H1 (cell line): ENCODE data around the gene NRXN3. TPM values are rescaled to one million over a fixed set of nuclear protein-coding genes. Genes with fewer than 3 reads are reported as not detected.

Experiments
- CTCF ChIA-PET: fragments of 300-600 bp; sonication (Branson Sonifier 250); formaldehyde crosslinking; loops from one replicate; lab custom pipeline; 2021; ENCODE audit not compliant: partially characterized antibody; lab: Charles Lee
- POLR2A ChIA-PET: fragments of 300-600 bp; sonication (Branson Sonifier 250); formaldehyde crosslinking; loops from one replicate; lab custom pipeline; 2021; ENCODE audit warnings: inconsistent platforms; ENCODE audit not compliant: partially characterized antibody; lab: Charles Lee
- DNase-seq, 2 experiments: peaks; one replicate each; pipeline versions ENCODE4 v3.0.0 to v3.0.0-alpha.2; 2010 to 2022; ENCODE audit warnings: low spot score in 2 of 2, low read depth in 1 of 2, mixed read lengths in 1 of 2
- FAIRE-seq: peaks from 2 replicates; lab custom pipeline; 2011; peaks lifted over from hg19 to GRCh38; lab: Jason Lieb, UNC
- H2AFZ ChIP-seq: 2 replicates; pipeline ENCODE4 v1.8.1; 2012; ENCODE audit warnings: low read length, inconsistent platforms
- H2AK5ac ChIP-seq: 2 replicates; pipeline ENCODE4 v1.6.1; 2013; ENCODE audit warnings: low read depth, low read length
- H2BK120ac ChIP-seq: replicated peaks from 2 replicates; pipeline ENCODE3; 2013; ENCODE audit warnings: low read depth, low read length, inconsistent platforms
- H2BK12ac ChIP-seq: 2 replicates; pipeline ENCODE4 v1.6.1; 2013; ENCODE audit warnings: low read depth, low read length
- H2BK15ac ChIP-seq: 2 replicates; pipeline ENCODE4 v1.6.1; 2013; ENCODE audit warnings: low read length
- H2BK20ac ChIP-seq: 2 replicates; pipeline ENCODE4 v1.6.1; 2013; ENCODE audit warnings: low read length
- H2BK5ac ChIP-seq: 2 replicates; pipeline ENCODE4 v1.6.1; 2013; ENCODE audit warnings: low read depth, low read length
- H3K14ac ChIP-seq: 2 replicates; pipeline ENCODE4 v1.6.1; 2013; ENCODE audit warnings: inconsistent platforms; ENCODE audit not compliant: insufficient read length
- H3K18ac ChIP-seq: 2 replicates; pipeline ENCODE4 v1.6.1; 2013; ENCODE audit warnings: low read length; ENCODE audit errors: extremely low read depth
- H3K23ac ChIP-seq: 2 replicates; pipeline ENCODE4 v1.6.1; 2013; ENCODE audit warnings: inconsistent platforms; ENCODE audit not compliant: insufficient read length
- H3K23me2 ChIP-seq: 2 replicates; pipeline ENCODE4 v1.6.1; 2013; ENCODE audit warnings: low read depth, low read length
- H3K27ac ChIP-seq: 2 replicates; pipeline ENCODE4 v1.6.1; 2011; ENCODE audit warnings: low read depth, low read length, inconsistent platforms
- H3K27me3 ChIP-seq, 4 experiments: replicated peaks in 1 of 4; 1 replicate in 1 of 4; 2 replicates in 3 of 4; pipeline versions ENCODE4 v1.6.1 to v1.8.1; 2011 to 2013; ENCODE audit warnings: low read length in 3 of 4, mild to moderate bottlenecking in 3 of 4, inconsistent platforms in 2 of 4, mixed read lengths in 2 of 4, moderate library complexity in 1 of 4; ENCODE audit not compliant: control insufficient read depth in 3 of 4, insufficient read depth in 3 of 4; ENCODE audit errors: extremely low read depth in 1 of 4
- H3K36me3 ChIP-seq, 4 experiments: 2 replicates each; pipeline versions ENCODE4 v1.6.1 to v1.8.1; 2011 to 2013; ENCODE audit warnings: mild to moderate bottlenecking in 4 of 4, low read length in 3 of 4, moderate library complexity in 2 of 4, control low read depth in 1 of 4, inconsistent platforms in 1 of 4; ENCODE audit not compliant: insufficient read depth in 4 of 4, control insufficient read depth in 2 of 4
- H3K4ac ChIP-seq: replicated peaks from 2 replicates; pipeline ENCODE3; 2013; ENCODE audit warnings: low read length, low read depth, mixed read lengths, inconsistent platforms; ENCODE audit not compliant: insufficient read length
- H3K4me1 ChIP-seq, 4 experiments: replicated peaks in 1 of 4; 1 replicate in 1 of 4; 2 replicates in 3 of 4; pipeline versions ENCODE4 v1.6.1 to v1.8.1; 2011 to 2013; ENCODE audit warnings: low read length in 3 of 4, inconsistent platforms in 2 of 4, mixed read lengths in 1 of 4; ENCODE audit not compliant: insufficient read depth in 4 of 4, control insufficient read depth in 3 of 4
- H3K4me2 ChIP-seq, 2 experiments: 2 replicates each; pipeline versions ENCODE4 v1.6.1 to v1.8.1; 2011 to 2013; ENCODE audit warnings: low read depth in 2 of 2, low read length in 2 of 2, control low read depth in 1 of 2, inconsistent platforms in 1 of 2, mild to moderate bottlenecking in 1 of 2; ENCODE audit not compliant: insufficient read depth in 1 of 2
- H3K4me3 ChIP-seq, 4 experiments: fragments of 200-600, 300-600 bp in 1 of 4; sonication (generic), shearing (Covaris generic), sonication (Bioruptor Twin) in 1 of 4; 2 replicates each; pipeline versions ENCODE4 v1.5.1 to v1.8.1; 2011 to 2016; ENCODE audit warnings: low read length in 4 of 4, low read depth in 3 of 4, control low read depth in 2 of 4, inconsistent platforms in 2 of 4, mild to moderate bottlenecking in 2 of 4, mixed read lengths in 1 of 4, moderate library complexity in 1 of 4; ENCODE audit not compliant: insufficient read depth in 2 of 4; ENCODE audit errors: extremely low read depth in 1 of 4
- H3K56ac ChIP-seq: replicated peaks from 2 replicates; pipeline ENCODE3; 2013; ENCODE audit warnings: low read depth, mild to moderate bottlenecking, mixed read lengths, low read length, inconsistent platforms; ENCODE audit not compliant: insufficient read length
- H3K79me1 ChIP-seq: 2 replicates; pipeline ENCODE4 v1.6.1; 2013; ENCODE audit warnings: low read depth, low read length, control low read depth
- H3K79me2 ChIP-seq, 2 experiments: 2 replicates each; pipeline versions ENCODE4 v1.6.1 to v1.8.1; 2012 to 2013; ENCODE audit warnings: low read length in 2 of 2, mild to moderate bottlenecking in 2 of 2, inconsistent platforms in 1 of 2; ENCODE audit not compliant: insufficient read depth in 2 of 2, control insufficient read depth in 1 of 2
- H3K9ac ChIP-seq, 4 experiments: replicated peaks in 1 of 4; 1 replicate in 1 of 4; 2 replicates in 3 of 4; pipeline versions ENCODE4 v1.6.1 to v1.8.1; 2011 to 2013; ENCODE audit warnings: low read depth in 3 of 4, low read length in 3 of 4, control low read depth in 2 of 4, mild to moderate bottlenecking in 2 of 4, moderate library complexity in 2 of 4, inconsistent platforms in 1 of 4; ENCODE audit errors: extremely low read depth in 1 of 4
- H3K9me3 ChIP-seq, 2 experiments: 2 replicates each; pipeline versions ENCODE4 v1.6.1 to v1.8.1; 2012 to 2013; ENCODE audit warnings: mild to moderate bottlenecking in 2 of 2, moderate library complexity in 2 of 2, control low read depth in 1 of 2, inconsistent platforms in 1 of 2, low read depth in 1 of 2, low read length in 1 of 2, mixed read lengths in 1 of 2; ENCODE audit not compliant: insufficient read depth in 2 of 2
- H4K20me1 ChIP-seq, 2 experiments: replicated peaks in 1 of 2; 2 replicates each; pipeline versions ENCODE3 to v1.8.1; 2011 to 2013; ENCODE audit warnings: inconsistent platforms in 2 of 2, low read length in 2 of 2, mild to moderate bottlenecking in 1 of 2; ENCODE audit not compliant: insufficient read depth in 2 of 2, control insufficient read depth in 1 of 2
- H4K5ac ChIP-seq: 2 replicates; pipeline ENCODE4 v1.6.1; 2013; ENCODE audit warnings: low read length, low read depth, mixed read lengths, inconsistent platforms; ENCODE audit not compliant: insufficient read length
- H4K8ac ChIP-seq: 2 replicates; pipeline ENCODE4 v1.8.0; 2013; ENCODE audit warnings: mild to moderate bottlenecking, moderate library complexity, low read length, inconsistent platforms; ENCODE audit not compliant: insufficient read depth; ENCODE audit errors: extremely low read depth
- H4K91ac ChIP-seq: replicated peaks from 2 replicates; pipeline ENCODE3; 2013; ENCODE audit warnings: low read length, mixed read lengths, inconsistent platforms; ENCODE audit not compliant: insufficient read length
- CHD1 ChIP-seq: IDR thresholded peaks from 2 replicates; pipeline ENCODE4 v1.6.1; 2012; ENCODE audit warnings: low read depth, low read length, improper control_type of control experiment
- WGBS, 2 experiments: shearing (Covaris generic) in 1 of 2; methylation state at CpG; one replicate each; pipeline versions ENCODE4 v1.1.6 to v1.1.7; 2013 to 2015; ENCODE audit warnings: low lambda C conversion rate in 2 of 2, mixed read lengths in 2 of 2, inconsistent platforms in 1 of 2, low coverage in 1 of 2, missing lambda C conversion rate in 1 of 2; ENCODE audit not compliant: insufficient replicate concordance in 2 of 2, insufficient coverage in 1 of 2, insufficient read length in 1 of 2; ENCODE audit errors: extremely low coverage in 1 of 2, missing lambda C conversion rate in 1 of 2; 5-methylcytosine and 5-hydroxymethylcytosine counted together
- polyA plus RNA-seq, 7 experiments: library from polyadenylated mRNA; depleted of rRNA in 3 of 7; stranded (reverse) in 5 of 7; unstranded in 2 of 7; fragments of >200 nt in 5 of 7; fragments of 200-250 nt in 2 of 7; gene quantifications; 1 replicate in 5 of 7; 2 replicates in 1 of 7; 4 replicates in 1 of 7; pipeline versions ENCODE4 v1.2.1 to v1.2.3, GENCODE V29; 2011 to 2013; ENCODE audit warnings: missing spikeins in 2 of 7, mixed read lengths in 2 of 7
- total RNA-seq: library from RNA; stranded (reverse); fragmentation: NEBNext Ultra II Directional; extraction: Animal tissue kit (Norgen Biotek cat#: 25700); gene quantifications from 2 replicates; pipeline ENCODE4 v1.2.1, GENCODE V29; 2021

Gene NRXN3
- total and polyA plus RNA-seq, 2 of the 8 experiments (the other 6 are each of a cell fraction or from before 2014, with no cell fraction given) = 2.6 to 4.1 TPM

DNA sequence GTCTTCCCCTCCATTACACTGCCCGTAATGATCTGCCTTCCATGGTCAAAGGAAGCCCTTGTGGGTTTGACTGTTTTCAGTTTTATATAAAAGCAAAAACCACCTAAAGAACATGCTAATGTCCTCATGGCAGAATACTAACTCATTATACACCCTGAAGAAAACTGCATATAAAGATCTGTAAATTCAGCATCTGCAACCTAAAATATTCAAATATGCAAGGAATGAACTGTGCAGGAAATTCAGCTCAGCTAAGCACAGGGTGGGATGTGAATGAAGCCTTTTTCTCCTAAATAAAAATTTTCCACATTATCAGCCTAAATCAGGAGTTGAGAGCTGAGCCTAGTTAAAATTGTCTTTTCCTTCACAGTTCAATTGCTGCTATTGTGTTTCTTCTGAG is 128.1 kb downstream of the NRXN3 start:
- FAIRE-seq (no peak), DNase-seq (no peak)
- CTCF ChIA-PET = interaction anchor here (0.9 to 1.8 kb wide), 2 partner anchors 12 to 150 kb away, joined by 3 to 6 read pairs; no protein-coding TSS in a partner anchor
- Histone ChIP-seq H3K9ac (no peak overlapping the region), H3K4me2 (no peak overlapping the region), H3K79me1 (no peaks in the 10 kb centered on the region), H2BK15ac (no peak overlapping the region), H3K9me3 (no peaks in the 10 kb centered on the region), H2BK120ac (no peak overlapping the region), H3K27me3 (no peaks in the 10 kb centered on the region), H3K79me2 (no peaks in the 10 kb centered on the region), H4K20me1 (no peaks in the 10 kb centered on the region), H2BK20ac (no peak overlapping the region), H3K36me3 (no peaks in the 10 kb centered on the region), H3K23me2 (no peaks in the 10 kb centered on the region), H3K4me3 (no peak overlapping the region), H3K23ac (no peak overlapping the region), H2BK5ac (no peak overlapping the region), H4K5ac (no peak overlapping the region), H2BK12ac (no peak overlapping the region), H3K4ac (no peak overlapping the region), H2AFZ (0 out of 2 replicates have a peak overlapping the region, but pooled peaks have one; percentile 2), H4K91ac (no peak overlapping the region), H3K18ac (no peak overlapping the region), H3K14ac (no peak overlapping the region), H2AK5ac (no peak overlapping the region), H3K27ac (no peak overlapping the region), H3K4me1 (peaks cover 2 to 7% (median 6%) of the 10 kb centered on the region in 4 experiments), H4K8ac (no peak overlapping the region), H3K56ac (no peak overlapping the region)
- POLR2A ChIA-PET = no interaction called here
- WGBS, 2 experiments = 93% methylated on average over 1 of the region's 1 CpG; no CpG with 5 or more reads in 1 of the 2 experiments
- TF ChIP-seq CHD1 = no peak
